OCI-LY3 (cell line): Measurements from ENCODE around the gene TLE3.

Source experiments
- H2AFZ ChIP-seq: fragments of 200-600, 300-600 bp; shearing (Covaris generic); 2 replicates; pipeline ENCODE4 v1.6.0; 2014; ENCODE audit warnings: antibody characterized with exemption, low read depth, low read length
- H3K27ac ChIP-seq: fragments of 200-600, 300-600 bp; sonication (generic); 2 replicates; pipeline ENCODE4 v1.5.1; 2014; ENCODE audit warnings: mild to moderate bottlenecking, low read length, moderate library complexity, mixed read lengths
- H3K27me3 ChIP-seq: fragments of 200-600, 300-600 bp; sonication (generic); 2 replicates; pipeline ENCODE4 v1.6.1; 2014; ENCODE audit warnings: low read depth, low read length, mixed read lengths
- H3K36me3 ChIP-seq: fragments of 200-600, 300-600 bp; sonication (generic); replicated peaks from 2 replicates; pipeline ENCODE3; 2014; ENCODE audit warnings: low read depth, low read length, mixed read lengths
- H3K4me1 ChIP-seq: fragments of 300-600, 200-600 bp; sonication (generic); 2 replicates; pipeline ENCODE4 v1.6.1; 2014; ENCODE audit warnings: low read length, mixed read lengths
- H3K4me2 ChIP-seq: fragments of 200-600, 300-600 bp; sonication (generic); 2 replicates; pipeline ENCODE4 v1.6.1; 2014; ENCODE audit warnings: low read length, mixed read lengths
- H3K4me3 ChIP-seq: fragments of 300-600, 200-600 bp; sonication (generic); 2 replicates; pipeline ENCODE4 v1.5.1; 2014; ENCODE audit warnings: antibody characterized with exemption, mild to moderate bottlenecking, low read length, moderate library complexity
- H3K79me2 ChIP-seq: fragments of 300-600, 200-600 bp; shearing (Covaris generic); 2 replicates; pipeline ENCODE4 v1.6.1; 2014; ENCODE audit warnings: mild to moderate bottlenecking, low read length, mixed read lengths
- H3K9ac ChIP-seq: fragments of 300-600, 200-600 bp; shearing (Covaris generic); 2 replicates; pipeline ENCODE4 v1.6.0; 2014; ENCODE audit warnings: mild to moderate bottlenecking, low read length, moderate library complexity
- H3K9me3 ChIP-seq: fragments of 200-600, 300-600 bp; shearing (Covaris generic); 2 replicates; pipeline ENCODE4 v1.6.1; 2014; ENCODE audit warnings: low read length, mixed read lengths; ENCODE audit not compliant: insufficient read depth
- H4K20me1 ChIP-seq: fragments of 200-600, 300-600 bp; sonication (generic); 2 replicates; pipeline ENCODE4 v1.6.1; 2016; ENCODE audit warnings: low read length, mixed read lengths; ENCODE audit not compliant: insufficient read depth
- CTCF ChIP-seq: fragments of 200-600, 300-600 bp; sonication (generic); IDR thresholded peaks from 2 replicates; pipeline ENCODE4 v1.5.1; 2014; ENCODE audit warnings: antibody characterized with exemption, low read length, low read depth
- EZH2phosphoT487 ChIP-seq: fragments of 200-600 bp; shearing (Covaris generic); IDR thresholded peaks from 2 replicates; pipeline ENCODE4 v1.6.1; 2018; ENCODE audit warnings: antibody characterized with exemption, mixed run types, low read depth

The TLE3 gene

DNA sequence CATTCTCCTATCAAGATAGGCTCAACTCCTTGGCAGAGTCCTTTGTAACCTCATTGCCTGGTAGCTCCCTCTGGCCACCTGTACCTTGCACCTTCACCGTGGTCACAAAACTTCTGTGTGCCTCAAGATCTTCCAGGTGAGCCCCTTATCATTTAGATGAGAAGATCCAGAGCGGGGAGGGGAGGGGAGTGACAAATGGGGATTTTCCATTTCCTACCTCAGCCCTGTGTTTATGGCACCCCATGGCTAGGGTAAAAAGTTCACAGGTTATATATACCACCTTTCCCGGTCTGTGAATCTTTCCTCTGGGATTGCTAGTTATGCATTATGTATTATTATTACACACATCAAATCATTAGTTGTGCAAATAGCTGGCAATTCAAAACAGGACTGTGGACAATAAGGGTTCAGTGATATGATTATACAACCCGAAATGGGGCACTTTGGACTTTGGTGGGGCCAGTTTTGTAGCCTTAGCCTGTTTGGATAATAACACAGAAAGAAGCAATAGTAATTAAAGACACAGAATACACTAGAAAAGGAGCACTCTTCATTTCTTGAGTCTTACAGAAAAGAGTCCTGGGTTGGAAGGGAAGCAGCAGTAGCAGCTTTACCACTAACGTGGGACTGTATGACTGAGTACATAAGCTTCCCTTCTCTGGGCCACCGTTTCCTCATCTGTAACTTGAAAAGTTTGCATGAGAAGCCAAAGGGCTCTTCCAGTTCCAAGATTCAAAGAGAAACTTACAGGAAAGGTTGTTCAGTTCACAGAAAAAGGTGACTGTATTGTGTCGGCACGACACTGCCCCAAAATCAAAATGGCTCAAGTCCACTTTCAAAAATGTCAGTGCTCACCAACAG, 7.1 kb downstream of the TLE3 start:
- Histone ChIP-seq H3K27me3 (no peaks in the 10 kb centered on the region), H3K27ac (no peak overlapping the region), H2AFZ (no peak overlapping the region), H3K4me2 (no peak overlapping the region), H3K36me3 (peaks cover 94% of the 10 kb centered on the region), H3K4me3 (no peak overlapping the region), H4K20me1 (peaks cover 99% of the 10 kb centered on the region), H3K9ac (no peak overlapping the region), H3K9me3 (no peaks in the 10 kb centered on the region), H3K4me1 (peaks cover 55% of the 10 kb centered on the region), H3K79me2 (peaks cover 100% of the 10 kb centered on the region)
- TF ChIP-seq EZH2phosphoT487 (no peak), CTCF (no peak)

DNA sequence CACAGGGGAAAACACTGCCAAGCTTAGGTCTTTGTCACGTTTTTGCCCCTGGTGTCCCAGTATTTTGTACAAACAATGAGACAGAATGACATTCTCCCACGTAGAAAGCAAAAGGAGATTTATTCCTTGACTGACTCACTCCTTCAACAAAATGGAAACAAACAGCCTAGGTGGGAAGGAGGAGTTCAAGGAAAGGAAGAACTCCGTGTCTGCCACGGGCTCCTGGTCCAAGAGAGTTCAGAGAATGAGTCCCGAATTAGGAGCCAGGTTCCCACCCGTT, 8.1 kb downstream of the TLE3 start:
- Histone ChIP-seq H3K9ac (no peak overlapping the region), H2AFZ (no peak overlapping the region), H4K20me1 (peaks cover 99% of the 10 kb centered on the region), H3K27me3 (no peaks in the 10 kb centered on the region), H3K4me2 (no peak overlapping the region), H3K79me2 (peaks cover 100% of the 10 kb centered on the region), H3K27ac (no peak overlapping the region), H3K9me3 (no peaks in the 10 kb centered on the region), H3K36me3 (peaks cover 92% of the 10 kb centered on the region), H3K4me1 (peaks cover 46% of the 10 kb centered on the region), H3K4me3 (no peak overlapping the region)
- TF ChIP-seq CTCF (no peak), EZH2phosphoT487 (no peak)

DNA sequence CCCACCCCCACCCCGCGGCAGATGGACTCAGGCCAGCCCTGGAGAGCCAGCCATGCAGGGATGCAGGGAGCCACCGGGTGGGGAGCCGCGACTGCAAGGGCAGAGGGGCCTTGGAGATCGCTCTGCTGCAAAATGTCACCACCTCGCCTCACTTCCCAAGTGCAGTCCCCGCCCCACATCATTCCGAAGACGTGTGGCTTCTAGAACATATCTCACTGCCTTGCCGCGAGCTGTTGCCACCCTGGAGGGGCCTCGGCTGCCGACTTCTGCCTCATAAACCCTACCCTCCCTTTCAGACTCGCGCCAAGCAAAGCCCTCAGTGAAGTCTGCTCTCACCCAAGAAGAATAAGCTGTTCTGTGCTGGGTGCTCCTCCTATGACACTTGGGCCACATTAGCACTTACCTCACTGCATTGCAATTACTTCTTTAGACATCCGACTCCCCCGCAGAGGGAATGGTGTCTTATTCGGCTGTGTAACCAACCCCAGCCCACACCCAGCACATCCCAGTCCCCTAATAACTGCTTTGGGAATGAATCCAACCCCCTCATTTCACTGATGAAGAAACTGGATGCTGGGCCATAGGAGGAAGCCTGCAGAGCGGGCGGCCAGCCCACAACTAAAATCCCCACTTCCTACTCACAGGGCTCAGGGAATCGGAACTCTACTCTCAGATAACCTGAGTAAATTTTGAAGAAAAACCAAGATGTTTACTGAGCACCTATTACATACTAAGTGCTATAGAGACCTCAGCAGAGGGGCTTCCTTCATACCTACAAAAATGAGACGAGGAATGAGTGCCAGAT, 8.6 kb downstream of the TLE3 start:
- H3K27me3 ChIP-seq = no peaks in the 10 kb centered on the region
- H3K9ac ChIP-seq = no peak overlapping the region
- peaks cover 45% of the 10 kb centered on the region for H3K4me1 ChIP-seq
- no peaks in the 10 kb centered on the region for H3K9me3 ChIP-seq
- peaks cover 93% of the 10 kb centered on the region for H3K36me3 ChIP-seq
- H3K4me2 ChIP-seq = no peak overlapping the region
- H4K20me1 ChIP-seq = peaks cover 99% of the 10 kb centered on the region
- H2AFZ ChIP-seq = no peak overlapping the region
- H3K79me2 ChIP-seq = peaks cover 100% of the 10 kb centered on the region
- no peak overlapping the region for H3K27ac ChIP-seq
- H3K4me3 ChIP-seq = no peak overlapping the region
- no peak for TF ChIP-seq CTCF
- TF ChIP-seq EZH2phosphoT487 = no peak

DNA sequence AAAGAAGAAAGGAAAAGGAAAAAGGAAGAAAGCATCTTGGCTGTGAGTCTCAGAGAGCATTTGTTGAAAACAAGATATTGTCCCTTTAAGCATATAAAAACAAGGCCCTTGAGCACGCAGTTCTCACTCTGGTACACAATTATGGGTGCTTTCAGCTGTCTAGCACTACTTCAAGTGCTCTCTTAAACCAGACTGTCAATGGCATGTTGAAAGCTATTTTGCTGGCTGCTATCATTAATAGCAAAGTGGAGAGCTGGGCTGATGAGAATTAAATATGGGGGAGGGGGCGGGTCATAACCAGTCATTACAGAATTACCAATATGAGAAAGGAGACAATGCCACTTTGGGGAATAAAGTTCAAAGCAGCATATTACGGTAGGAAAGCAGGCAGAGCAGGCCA, 9.3 kb downstream of the TLE3 start:
- H3K9ac ChIP-seq = no peak overlapping the region
- peaks cover 99% of the 10 kb centered on the region for H4K20me1 ChIP-seq
- H3K4me2 ChIP-seq = no peak overlapping the region
- no peak overlapping the region for H3K27ac ChIP-seq
- H3K79me2 ChIP-seq = peaks cover 100% of the 10 kb centered on the region
- H3K9me3 ChIP-seq = no peaks in the 10 kb centered on the region
- H2AFZ ChIP-seq = no peak overlapping the region
- peaks cover 39% of the 10 kb centered on the region for H3K4me1 ChIP-seq
- H3K4me3 ChIP-seq = no peak overlapping the region
- H3K36me3 ChIP-seq = peaks cover 93% of the 10 kb centered on the region
- H3K27me3 ChIP-seq = no peaks in the 10 kb centered on the region
- TF ChIP-seq CTCF (no peak), EZH2phosphoT487 (no peak)
